Hepatocyte (in vitro differentiated cells): ENCODE results near the gene RAB22A.

ENCODE experiments used
- CTCF ChIP-seq: fragments of 200-600 bp; sonication (generic); IDR thresholded peaks from 2 replicates; pipeline ENCODE4 v1.5.1; 2016; ENCODE audit warnings: antibody characterized with exemption, mild to moderate bottlenecking; ENCODE audit not compliant: poor library complexity
- EZH2 ChIP-seq: fragments of 200-600 bp; sonication (generic); IDR thresholded peaks from 2 replicates; pipeline ENCODE4 v1.6.1; 2016; ENCODE audit warnings: antibody characterized with exemption, mild to moderate bottlenecking, borderline replicate concordance
- EZH2phosphoT487 ChIP-seq: fragments of 200-600 bp; sonication (generic); IDR thresholded peaks from one replicate; pipeline ENCODE4 v1.6.1; 2018; ENCODE audit warnings: antibody characterized with exemption, mild to moderate bottlenecking, low read depth, moderate library complexity; ENCODE audit not compliant: unreplicated experiment, severe bottlenecking

GRCh38 chr20:58405504-58406291 is 96.2 kb downstream of the RAB22A start:
- TF ChIP-seq CTCF (no peak), EZH2 (no peak), EZH2phosphoT487 (no peak)
